Activated naive CD4-positive, alpha-beta T cell treated with anti-CD3 and anti-CD28 coated beads, Interleukin-2, amount 50 U/mL, for 16 hours (primary cell): ENCODE measurements around the gene BNC2.
"Not testable (repeated sequence)": the region's sequence is repeated elsewhere in the genome, so short reads cannot be mapped to it uniquely, and the experiment has no call there.

Source experiments
- DNase-seq: peaks from one replicate; pipeline ENCODE4 v3.0.0-alpha.2; 2020

The BNC2 gene

GRCh38 chr9:16484180-16484579, 386.3 kb downstream of the BNC2 start:
- DNase-seq = no peak

- DNase-seq = no peak
Observed at GRCh38 chr9:16482764-16483163, 387.7 kb downstream of the BNC2 start.

DNA sequence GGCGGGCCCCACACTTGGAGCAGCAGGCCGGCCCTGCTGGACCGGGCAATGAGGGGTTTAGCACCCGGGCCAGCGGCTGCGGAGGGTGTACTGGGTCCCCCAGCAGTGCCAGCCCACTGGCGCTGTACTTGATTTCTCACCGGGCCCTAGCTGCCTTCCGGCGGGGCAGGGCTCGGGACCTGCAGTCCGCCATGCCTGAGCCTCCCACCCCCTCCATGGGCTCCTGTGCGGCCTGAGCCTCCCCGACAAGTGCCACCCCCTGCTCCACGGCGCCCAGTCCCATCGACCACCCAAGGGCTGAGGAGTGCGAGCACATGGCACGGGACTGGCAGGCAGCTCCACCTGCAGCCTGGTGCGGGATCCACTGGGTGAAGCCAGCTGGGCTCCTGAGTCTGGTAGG, 389.9 kb downstream of the BNC2 start:
- not testable (repeated sequence) for DNase-seq

- DNase-seq = no peak
Observed at GRCh38 chr9:16475996-16476395, 394.5 kb downstream of the BNC2 start.

- DNase-seq = no peak
Observed at GRCh38 chr9:16475257-16475656, 395.2 kb downstream of the BNC2 start.

- no peak for DNase-seq
Observed at GRCh38 chr9:16469184-16469583, 401.3 kb downstream of the BNC2 start.

GRCh38 chr9:16461851-16462250, 408.6 kb downstream of the BNC2 start:
- no peak for DNase-seq

DNA sequence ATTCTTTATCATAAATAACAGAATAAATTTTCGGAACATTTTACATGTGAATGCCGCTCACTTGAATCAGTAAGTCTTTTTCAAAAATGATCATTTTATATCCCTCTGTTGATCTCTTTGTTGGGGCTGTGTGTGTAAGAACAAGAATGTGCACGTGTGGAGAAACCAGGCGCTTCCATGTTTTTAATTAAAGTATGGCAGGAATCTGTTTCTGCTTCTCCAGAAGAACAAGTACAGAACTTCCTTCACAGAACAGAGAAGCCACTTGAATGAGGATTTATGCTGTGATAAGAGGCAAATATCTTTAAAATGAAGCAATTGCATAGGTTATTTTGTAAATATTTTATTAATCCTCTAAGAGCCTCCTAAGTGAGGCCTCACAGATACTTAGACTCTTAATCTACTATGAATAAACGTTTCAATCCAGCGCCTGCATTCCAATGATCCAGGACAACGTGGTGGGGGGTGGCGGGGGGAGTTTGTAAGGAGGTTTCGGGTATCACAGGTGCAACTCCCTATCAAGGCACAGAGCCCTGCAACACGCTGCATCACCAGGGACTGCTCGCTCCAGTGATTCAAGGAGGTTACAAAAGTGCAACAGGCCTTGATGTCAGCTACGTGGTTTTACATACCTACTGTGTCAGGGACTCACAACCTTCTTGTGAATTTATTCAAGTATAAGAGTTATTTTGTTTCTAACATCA, 409.2 kb downstream of the BNC2 start:
- DNase-seq = no peak

DNA sequence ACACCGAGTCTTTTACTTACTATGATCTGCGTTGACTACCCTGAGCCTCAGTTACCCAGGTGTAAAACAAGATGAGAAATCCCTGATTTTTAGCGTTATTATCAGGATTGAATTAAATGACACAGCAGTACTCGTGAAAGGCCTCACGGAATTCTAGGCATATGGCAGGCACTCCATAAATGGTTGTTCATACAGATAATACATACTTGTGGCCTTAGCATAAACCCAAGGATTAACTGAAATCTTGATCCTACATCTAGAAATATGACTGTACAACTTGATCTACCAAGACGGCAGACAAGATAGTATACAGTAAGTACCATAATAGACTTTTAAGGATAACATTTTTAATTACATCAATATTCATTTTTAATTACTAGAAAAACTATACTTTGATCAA, 409.8 kb downstream of the BNC2 start:
- no peak for DNase-seq

GRCh38 chr9:16459421-16460148, 410.9 kb downstream of the BNC2 start:
- DNase-seq = no peak

DNA sequence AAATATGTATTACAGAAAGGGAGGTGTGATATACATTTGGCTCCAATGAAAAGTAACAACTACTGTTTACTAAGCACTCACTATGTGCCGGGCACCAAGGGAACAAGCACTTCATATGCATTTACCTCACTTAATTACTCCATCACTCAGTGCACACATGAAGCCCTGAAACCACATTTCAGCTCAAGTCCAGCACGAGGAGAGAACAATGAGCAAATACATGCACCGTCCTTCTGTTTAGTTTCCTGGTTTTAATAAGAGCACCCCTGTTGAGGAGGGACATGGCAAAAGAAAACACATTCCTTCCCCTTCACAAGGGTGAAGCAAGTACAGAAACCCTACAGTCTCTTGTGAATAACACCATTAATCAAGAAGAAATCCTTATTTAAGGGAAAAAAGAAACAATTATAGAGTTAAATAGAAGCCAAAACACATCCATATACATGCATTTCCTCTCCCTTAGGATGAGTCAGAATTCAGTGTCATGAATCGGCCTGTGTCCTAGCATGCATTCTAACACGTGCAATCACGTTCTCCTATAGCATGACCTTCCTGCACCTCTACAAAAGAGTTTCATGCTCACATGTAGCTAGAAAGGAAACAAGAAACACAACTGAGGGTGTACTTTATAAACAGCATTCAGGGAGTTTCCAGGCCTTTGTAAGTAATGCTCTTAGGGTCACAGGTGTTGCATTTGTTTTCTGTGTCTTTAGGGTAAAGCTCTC, 411.6 kb downstream of the BNC2 start:
- DNase-seq = no peak

DNA sequence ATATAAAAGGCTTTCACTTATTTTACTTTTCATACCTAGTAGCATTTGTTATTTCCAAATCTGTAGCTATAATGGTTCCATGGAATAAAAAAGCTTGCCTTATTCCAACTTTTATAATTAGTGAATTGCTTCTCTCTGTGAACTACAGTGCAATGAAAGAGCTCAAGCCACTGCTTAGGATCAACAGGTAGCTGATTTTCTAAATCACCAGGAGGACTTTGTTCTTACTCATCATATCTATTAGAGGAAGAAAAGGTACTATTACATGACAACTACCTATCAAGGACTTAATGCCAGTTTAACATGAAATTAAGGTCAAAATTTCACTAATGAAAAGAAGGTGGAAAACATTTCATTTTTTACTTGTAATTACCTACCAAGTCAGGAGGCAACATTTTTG, 414.6 kb downstream of the BNC2 start:
- DNase-seq = no peak

GRCh38 chr9:16453390-16453789, 417.1 kb downstream of the BNC2 start:
- DNase-seq = no peak

- no peak for DNase-seq
Observed at GRCh38 chr9:16450578-16450977, 419.9 kb downstream of the BNC2 start.

- no peak for DNase-seq
Observed at GRCh38 chr9:16450043-16450442, 420.4 kb downstream of the BNC2 start.

- DNase-seq = no peak
Observed at GRCh38 chr9:16449076-16449730, 421.3 kb downstream of the BNC2 start.

GRCh38 chr9:16447946-16448345, 422.5 kb downstream of the BNC2 start:
- no peak for DNase-seq

DNA sequence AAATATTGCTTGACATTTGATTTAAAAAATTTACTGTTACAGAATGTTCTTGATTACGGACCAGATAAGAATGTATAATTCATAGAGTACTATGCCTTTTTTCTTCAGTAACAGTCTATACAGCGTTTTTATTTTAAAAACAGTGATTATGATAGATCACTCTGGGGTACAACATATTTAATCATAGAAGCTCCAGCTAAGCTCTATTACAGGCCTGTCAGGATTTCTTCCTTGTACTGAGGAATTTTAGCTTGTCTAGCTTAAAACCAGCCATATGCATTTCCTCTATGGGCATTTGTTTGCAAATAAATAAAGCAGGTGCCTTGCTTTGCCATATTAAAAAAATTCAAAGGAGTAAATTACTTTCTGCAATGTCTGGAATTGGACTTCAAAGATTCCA, 423.8 kb downstream of the BNC2 start:
- DNase-seq = no peak

DNA sequence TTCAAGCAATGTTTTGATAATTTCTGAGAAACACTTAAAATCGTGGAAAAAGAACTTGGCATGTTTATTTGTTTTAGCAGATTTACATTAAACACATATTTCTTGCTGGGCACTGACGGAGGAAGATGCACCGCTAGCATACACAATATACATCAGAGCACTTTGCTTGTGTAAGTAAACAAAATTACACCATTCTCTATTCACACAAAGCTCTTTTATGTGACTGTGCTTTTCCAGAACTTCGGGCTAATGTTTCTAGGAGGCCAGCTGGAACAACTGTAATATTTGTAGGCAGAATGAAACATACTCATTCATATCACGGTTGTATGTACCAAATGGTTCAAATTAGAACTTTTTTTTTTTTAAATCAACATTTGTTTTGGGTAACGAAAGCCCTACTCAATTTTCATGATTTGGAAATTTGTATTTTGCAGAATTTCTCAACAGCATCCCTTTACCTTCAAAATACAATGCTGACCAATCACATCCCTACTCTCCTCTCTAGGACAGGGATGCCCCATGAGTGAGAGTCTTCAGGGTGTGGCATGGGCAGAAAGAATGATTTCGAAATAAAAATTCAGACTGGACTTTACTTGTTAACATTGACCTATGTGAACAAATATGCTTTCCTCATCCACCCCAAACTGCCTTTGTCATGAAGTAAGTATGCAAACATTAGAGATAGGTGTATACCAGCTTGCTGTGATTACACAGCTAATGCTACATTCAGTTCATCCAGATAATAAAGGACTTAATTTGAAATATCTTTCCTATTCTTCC, 425.1 kb downstream of the BNC2 start:
- no peak for DNase-seq

DNA sequence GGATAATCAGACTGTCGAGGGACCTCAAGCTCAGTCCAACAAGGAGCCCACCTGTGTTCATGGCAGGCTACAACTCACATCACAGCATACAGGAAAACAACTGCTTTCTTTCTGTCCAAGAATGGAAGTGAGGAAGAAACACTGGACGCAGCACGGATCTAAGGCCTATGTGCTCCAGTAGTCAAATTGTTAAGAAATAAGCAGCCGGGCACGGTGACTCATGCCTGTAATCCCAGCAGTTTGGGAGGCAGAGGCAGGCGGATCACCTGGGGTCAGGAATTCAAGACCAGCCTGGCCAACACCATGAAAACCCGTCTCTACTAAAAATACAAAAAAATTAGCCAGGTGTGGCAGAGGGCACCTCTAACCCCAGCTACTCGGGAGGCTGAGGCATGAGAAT, 427.8 kb downstream of the BNC2 start:
- no peak for DNase-seq

DNA sequence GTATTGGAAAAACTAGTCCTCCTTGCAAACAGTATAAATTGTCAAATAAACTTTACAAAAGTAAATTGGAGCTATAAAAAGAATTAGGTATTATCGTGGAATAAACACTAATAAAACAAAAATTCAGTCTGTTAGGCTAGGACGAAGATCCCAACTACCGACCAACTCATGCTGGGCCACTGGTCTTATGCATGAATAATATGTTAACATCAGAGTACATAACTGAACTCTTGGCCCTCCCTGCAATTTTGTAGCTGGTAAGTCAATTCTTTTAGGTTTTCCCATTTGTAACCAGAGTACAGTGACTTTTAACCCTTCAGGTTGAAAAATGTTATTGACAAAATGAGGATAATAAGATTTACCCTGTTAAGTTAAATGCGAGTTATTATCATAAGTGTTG, 428.7 kb downstream of the BNC2 start:
- no peak for DNase-seq

- DNase-seq = not testable (repeated sequence)
Observed at GRCh38 chr9:16438831-16439230, 431.6 kb downstream of the BNC2 start.

- no peak for DNase-seq
Observed at GRCh38 chr9:16436545-16436944, 433.9 kb downstream of the BNC2 start.
